Thoracic aorta (tissue), 2 donors: ENCODE data around the gene CA4. TPM values are rescaled to one million over a fixed set of nuclear protein-coding genes. Genes with fewer than 3 reads are reported as not detected.
"Not testable (repeated sequence)": the region's sequence is repeated elsewhere in the genome, so short reads cannot be mapped to it uniquely, and the experiment has no call there.

Experiments used
- ATAC-seq: fragments of 150-250 bp; one replicate; pipeline ENCODE4 v1.8.0; 2017; ENCODE audit warnings: low read depth; ENCODE audit not compliant: insufficient number of reproducible peaks, low FRiP score
- DNase-seq: peaks from one replicate; pipeline ENCODE4 v3.0.0-alpha.2; 2020; ENCODE audit warnings: low spot score
- H3K27ac ChIP-seq, 2 donors: fragments of 200-600 bp; sonication (generic); 1 replicate in 1 of 2; 2 replicates in 1 of 2; pipeline ENCODE4 v1.5.1; 2016; ENCODE audit warnings: mild to moderate bottlenecking in 2 of 2, moderate library complexity in 2 of 2
- H3K27me3 ChIP-seq: fragments of 200-600 bp; sonication (generic); replicated peaks from 2 replicates; pipeline ENCODE4 v1.6.0; 2016; ENCODE audit warnings: mild to moderate bottlenecking; ENCODE audit not compliant: insufficient read depth
- H3K36me3 ChIP-seq: fragments of 200-600 bp; sonication (generic); one replicate; pipeline ENCODE4 v1.5.1; 2016
- H3K4me1 ChIP-seq, 2 donors: fragments of 200-600 bp; sonication (generic); 1 replicate in 1 of 2; 2 replicates in 1 of 2; pipeline versions ENCODE4 v1.5.1 to v1.6.0; 2016; ENCODE audit warnings: low read depth in 2 of 2, mild to moderate bottlenecking in 1 of 2; ENCODE audit not compliant: control insufficient read depth in 1 of 2
- H3K4me3 ChIP-seq: fragments of 200-600 bp; sonication (generic); 2 replicates; pipeline ENCODE4 v1.5.1; 2016; ENCODE audit warnings: mild to moderate bottlenecking
- H3K9me3 ChIP-seq: fragments of 200-600 bp; sonication (generic); 2 replicates; pipeline ENCODE4 v1.5.1; 2016
- total RNA-seq, 2 donors: library from RNA; depleted of rRNA; stranded (reverse); fragments of >200 nt; gene quantifications; one replicate each; pipeline versions ENCODE4 v1.1.0 to v1.2.3, GENCODE V29; 2016
- TF ChIP-seq, protein P1 (sequence below): fragments of 200-600 bp; sonication (generic); IDR thresholded peaks from one replicate; pipeline ENCODE4 v1.5.1; 2019; ENCODE audit warnings: antibody characterized with exemption

Gene CA4
- total RNA-seq, 2 donors from 2014 or later = 1.2 to 4.3 TPM

GRCh38 chr17:60110586-60110985, 39.2 kb upstream of the CA4 start:
- Histone ChIP-seq H3K27me3 (no peaks in the 10 kb centered on the region), H3K4me1 (no peaks in the 10 kb centered on the region), H3K36me3 (no peaks in the 10 kb centered on the region), H3K4me3 (no peak overlapping the region), H3K9me3 (no peaks in the 10 kb centered on the region), H3K27ac (no peak overlapping the region)
- DNase-seq (no peak), ATAC-seq (no peak)
- TF ChIP-seq, protein P1, sequence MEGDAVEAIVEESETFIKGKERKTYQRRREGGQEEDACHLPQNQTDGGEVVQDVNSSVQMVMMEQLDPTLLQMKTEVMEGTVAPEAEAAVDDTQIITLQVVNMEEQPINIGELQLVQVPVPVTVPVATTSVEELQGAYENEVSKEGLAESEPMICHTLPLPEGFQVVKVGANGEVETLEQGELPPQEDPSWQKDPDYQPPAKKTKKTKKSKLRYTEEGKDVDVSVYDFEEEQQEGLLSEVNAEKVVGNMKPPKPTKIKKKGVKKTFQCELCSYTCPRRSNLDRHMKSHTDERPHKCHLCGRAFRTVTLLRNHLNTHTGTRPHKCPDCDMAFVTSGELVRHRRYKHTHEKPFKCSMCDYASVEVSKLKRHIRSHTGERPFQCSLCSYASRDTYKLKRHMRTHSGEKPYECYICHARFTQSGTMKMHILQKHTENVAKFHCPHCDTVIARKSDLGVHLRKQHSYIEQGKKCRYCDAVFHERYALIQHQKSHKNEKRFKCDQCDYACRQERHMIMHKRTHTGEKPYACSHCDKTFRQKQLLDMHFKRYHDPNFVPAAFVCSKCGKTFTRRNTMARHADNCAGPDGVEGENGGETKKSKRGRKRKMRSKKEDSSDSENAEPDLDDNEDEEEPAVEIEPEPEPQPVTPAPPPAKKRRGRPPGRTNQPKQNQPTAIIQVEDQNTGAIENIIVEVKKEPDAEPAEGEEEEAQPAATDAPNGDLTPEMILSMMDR = no peak

GRCh38 chr17:60111661-60112060, 38.1 kb upstream of the CA4 start:
- not testable (repeated sequence) for H3K27me3 ChIP-seq, DNase-seq, H3K4me3 ChIP-seq, H3K4me1 ChIP-seq, H3K27ac ChIP-seq, H3K9me3 ChIP-seq, H3K36me3 ChIP-seq
- peak; percentile 55 for ATAC-seq

- not testable (repeated sequence) for H3K4me1 ChIP-seq, H3K4me3 ChIP-seq, H3K36me3 ChIP-seq, ATAC-seq, H3K27ac ChIP-seq, DNase-seq, H3K9me3 ChIP-seq, H3K27me3 ChIP-seq
Measured at GRCh38 chr17:60115364-60115763, 34.4 kb upstream of the CA4 start.

DNA sequence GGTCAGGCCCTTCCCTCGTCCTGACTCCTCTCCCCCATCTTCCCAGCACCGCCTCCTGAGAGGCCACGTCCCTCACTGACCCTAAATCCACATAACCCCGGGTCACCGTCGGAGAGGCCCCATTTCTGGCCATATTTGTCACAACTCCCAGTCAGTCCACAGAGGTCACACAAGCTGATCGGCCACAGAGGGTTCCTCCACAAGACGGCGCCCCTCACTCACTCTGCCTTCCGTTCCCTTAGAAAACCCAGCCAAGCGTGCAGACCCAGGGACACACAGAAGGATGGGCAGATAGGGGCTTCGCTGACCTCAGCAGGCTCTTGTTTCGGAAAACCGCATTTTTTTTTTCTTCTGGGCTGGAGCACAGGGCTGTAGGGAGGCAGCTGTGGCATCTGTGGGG, 33.6 kb upstream of the CA4 start:
- not testable (repeated sequence) for H3K4me3 ChIP-seq, ATAC-seq, H3K27ac ChIP-seq, H3K27me3 ChIP-seq, H3K36me3 ChIP-seq, H3K4me1 ChIP-seq, DNase-seq, H3K9me3 ChIP-seq

DNA sequence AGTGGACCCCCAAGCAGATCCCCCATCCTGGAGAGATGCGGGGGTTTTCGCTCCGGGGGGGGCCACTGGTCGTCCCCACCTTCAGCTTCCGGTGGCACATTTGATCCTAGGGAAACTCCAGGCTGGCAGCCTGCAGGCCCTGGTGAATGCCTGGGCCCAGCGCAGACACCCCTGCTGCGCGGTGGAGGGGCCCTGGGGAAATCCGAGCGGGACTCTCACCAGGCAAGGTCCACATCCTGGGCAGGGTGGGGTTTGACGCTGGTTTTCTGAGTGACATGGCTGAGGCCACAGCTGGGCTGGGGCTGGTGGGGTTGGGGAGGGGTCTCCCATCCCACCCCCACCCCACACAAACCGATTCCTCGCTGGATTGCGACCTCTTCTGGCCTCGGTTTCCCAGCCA, 30.6 kb upstream of the CA4 start:
- not testable (repeated sequence) for H3K27me3 ChIP-seq, ATAC-seq, H3K4me3 ChIP-seq, H3K36me3 ChIP-seq, H3K27ac ChIP-seq, H3K4me1 ChIP-seq, H3K9me3 ChIP-seq, DNase-seq

DNA sequence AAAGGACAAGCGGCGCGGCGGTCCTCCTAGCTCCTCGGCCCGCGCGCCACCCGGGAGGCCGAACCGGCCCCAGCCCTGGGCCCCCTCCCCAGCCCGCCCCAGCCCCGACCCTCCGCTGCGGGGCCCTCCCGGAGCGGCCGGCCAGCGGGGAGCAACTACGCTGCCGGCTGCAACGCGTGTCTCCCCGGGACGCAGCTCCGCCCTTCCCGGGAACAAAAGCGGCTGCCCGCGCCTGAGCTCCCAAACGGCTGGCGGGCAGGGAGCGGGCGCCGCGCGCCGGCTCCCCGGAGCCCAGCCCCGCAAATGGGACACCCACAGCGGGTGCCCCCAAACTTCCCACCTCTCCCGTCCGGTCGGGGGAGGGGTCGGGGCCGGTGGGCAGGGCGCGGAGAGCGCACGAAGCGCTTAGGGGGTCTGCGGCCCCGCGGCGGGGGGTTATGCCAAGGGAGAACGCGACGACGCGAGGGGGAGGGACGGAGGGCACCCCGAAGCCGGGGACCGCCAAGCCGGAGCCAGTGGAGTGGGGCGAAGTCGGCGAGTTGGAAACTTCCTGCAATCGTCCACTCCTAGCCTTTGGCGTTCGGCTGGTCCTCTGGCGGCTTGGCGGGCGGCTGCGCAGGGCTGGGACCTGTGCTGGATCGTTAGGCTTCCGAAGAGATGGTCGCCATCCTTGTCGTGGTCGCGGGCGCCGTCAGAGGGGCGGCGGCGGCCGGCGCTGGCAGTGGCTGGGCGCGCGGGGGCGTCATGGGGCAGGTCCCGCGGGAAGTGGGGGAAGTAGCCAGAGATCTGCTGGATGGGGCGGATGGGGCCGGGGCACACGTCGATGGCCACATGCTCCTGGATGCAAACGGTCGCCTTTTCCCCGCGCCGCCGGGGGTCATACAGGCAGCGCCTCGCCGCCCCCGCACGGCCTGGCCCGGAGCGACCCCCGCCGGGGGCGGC, 29.7 kb upstream of the CA4 start:
- DNase-seq, H3K27ac ChIP-seq, H3K36me3 ChIP-seq, H3K4me3 ChIP-seq, H3K27me3 ChIP-seq, H3K4me1 ChIP-seq, H3K9me3 ChIP-seq, ATAC-seq: not testable (repeated sequence)

DNA sequence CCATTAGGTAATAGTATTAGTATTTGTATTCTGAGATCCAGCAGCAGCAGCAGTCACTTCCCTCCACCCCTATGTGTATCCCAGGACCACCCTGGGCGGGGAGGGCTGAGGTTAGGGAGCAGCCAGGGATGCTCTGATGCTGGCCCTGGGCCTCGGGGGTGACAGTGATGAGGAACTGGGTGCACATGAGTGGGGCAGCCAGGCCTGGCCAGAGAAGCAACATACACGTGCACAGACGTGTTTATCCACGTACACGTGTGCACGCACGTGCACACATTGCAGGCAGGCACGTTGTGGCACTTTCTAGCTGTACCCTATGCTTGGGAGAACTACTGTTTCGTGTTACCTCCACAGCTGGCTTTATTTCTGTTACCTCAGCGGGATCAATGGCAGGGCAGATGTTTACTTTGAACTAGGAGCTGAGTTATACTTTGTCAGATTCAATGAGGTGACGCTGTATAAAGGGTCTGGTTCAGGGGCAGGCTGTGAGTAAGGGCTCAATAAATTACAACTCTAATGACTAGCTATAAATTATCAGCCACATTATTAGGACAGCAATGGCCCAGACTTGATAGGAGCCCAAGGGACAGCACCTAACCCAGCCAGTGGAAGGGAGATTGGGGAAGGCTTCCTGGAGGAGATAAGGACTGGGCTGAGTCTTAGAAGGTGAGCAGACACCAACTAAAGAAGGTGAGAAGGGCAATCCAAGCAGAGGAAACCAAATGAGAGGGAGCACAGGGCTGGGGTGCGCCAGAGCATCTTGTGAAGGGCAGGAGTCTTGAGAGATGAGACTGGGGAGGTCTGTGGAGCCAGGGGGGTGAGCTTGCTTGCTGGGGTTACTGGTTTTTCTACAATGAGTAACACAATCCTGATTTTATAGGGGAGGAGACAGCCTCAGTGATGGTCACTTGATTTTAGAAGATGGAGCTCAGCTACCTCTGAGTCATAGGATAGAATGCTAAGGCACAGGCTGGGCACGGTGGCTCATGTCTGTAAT, 22.4 kb upstream of the CA4 start:
- no peaks in the 10 kb centered on the region for H3K9me3 ChIP-seq
- H3K27ac ChIP-seq = no peak overlapping the region
- no peaks in the 10 kb centered on the region for H3K36me3 ChIP-seq
- DNase-seq = no peak
- TF ChIP-seq, protein P1 = no peak
- no peak for ATAC-seq
- no peaks in the 10 kb centered on the region for H3K4me1 ChIP-seq
- no peaks in the 10 kb centered on the region for H3K27me3 ChIP-seq
- no peak overlapping the region for H3K4me3 ChIP-seq
